GM12892 (cell line): ENCODE data around the gene CCDC80.

Experiments
- DNase-seq: peaks from one replicate; pipeline ENCODE4 v3.0.0; 2011; ENCODE audit not compliant: insufficient read length
- FAIRE-seq: peaks from 2 replicates; lab custom pipeline; 2011; peaks lifted over from hg19 to GRCh38; lab: Jason Lieb, UNC
- POLR2A ChIP-seq: IDR thresholded peaks from 2 replicates; pipeline ENCODE4 v1.6.1; 2011; ENCODE audit warnings: low read depth, low read length, control low read depth
- POLR2AphosphoS5 ChIP-seq: IDR thresholded peaks from 2 replicates; pipeline ENCODE4 v1.6.1; 2011; ENCODE audit warnings: low read depth, low read length, control low read depth
- TAF1 ChIP-seq: IDR thresholded peaks from 2 replicates; pipeline ENCODE4 v1.6.1; 2011; ENCODE audit warnings: low read depth, mild to moderate bottlenecking, control low read depth, low read length, borderline replicate concordance

CCDC80 gene

DNA sequence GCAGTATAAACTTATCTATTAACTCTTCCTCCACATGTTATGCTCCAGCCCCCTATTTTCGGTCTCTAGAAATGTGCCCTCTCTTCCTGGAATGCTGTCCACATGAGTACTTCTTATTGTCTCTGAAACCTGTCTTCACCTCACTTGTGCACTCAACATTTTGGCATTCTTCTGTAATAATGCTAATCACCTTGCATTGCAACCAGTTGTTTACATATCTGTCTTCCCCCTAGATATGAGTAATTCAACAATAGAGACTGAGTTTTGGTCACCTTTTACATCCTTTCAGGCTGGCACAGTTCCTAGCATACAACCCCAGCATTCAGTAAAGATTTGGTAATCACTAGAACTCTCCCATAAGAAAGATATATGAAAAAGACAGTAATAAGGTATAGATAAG is 17.2 kb downstream of the CCDC80 start:
- FAIRE-seq, result no peak

DNA sequence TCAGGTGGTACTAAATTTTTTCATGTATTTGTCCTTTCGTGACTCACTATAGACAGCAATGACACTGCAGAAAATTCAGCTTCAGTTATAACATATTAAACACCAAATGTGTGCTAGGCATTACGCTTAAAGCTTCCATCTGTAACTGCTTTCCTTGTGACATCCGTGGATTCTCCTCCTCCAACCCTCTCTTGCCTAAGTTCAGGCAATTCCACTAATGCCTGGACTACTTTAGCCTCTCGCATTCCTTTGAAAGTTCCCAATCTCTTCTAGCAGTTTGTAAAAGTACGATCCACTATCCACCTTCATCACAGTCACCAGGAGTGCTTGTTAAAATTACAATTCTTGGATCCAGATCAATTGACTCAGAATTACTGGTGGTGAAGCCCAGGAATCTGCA is 17.7 kb downstream of the CCDC80 start:
- DNase-seq (no peak), FAIRE-seq (no peak)
- TF ChIP-seq TAF1 (no peak), POLR2A (no peak), POLR2AphosphoS5 (no peak)

More for the DNA sequence above, 17.2 kb downstream of the CCDC80 start:
- TF ChIP-seq TAF1 (no peak), POLR2AphosphoS5 (no peak), POLR2A (no peak)
- no peak for DNase-seq

DNA sequence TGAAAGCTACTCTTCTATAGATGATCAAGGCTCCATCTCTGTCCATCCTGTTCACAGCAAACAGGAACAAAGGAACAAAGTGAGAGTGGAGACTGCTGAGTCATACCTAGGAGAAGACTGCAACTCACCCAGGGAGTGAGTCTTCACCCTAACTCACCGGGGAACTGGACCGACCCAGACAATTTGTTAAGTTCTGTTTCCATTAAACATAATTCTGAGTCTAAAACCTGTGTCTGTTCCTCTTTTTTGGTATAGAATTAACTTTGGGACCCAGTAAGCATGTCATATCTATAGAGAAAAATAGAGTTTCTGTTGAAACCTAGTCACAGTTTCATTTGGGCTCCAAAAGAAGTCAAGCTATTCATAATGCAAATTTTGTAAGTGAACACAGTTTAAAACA is 21.6 kb downstream of the CCDC80 start:
- FAIRE-seq (no peak), DNase-seq (no peak)
- TF ChIP-seq POLR2A (no peak), TAF1 (no peak), POLR2AphosphoS5 (no peak)

DNA sequence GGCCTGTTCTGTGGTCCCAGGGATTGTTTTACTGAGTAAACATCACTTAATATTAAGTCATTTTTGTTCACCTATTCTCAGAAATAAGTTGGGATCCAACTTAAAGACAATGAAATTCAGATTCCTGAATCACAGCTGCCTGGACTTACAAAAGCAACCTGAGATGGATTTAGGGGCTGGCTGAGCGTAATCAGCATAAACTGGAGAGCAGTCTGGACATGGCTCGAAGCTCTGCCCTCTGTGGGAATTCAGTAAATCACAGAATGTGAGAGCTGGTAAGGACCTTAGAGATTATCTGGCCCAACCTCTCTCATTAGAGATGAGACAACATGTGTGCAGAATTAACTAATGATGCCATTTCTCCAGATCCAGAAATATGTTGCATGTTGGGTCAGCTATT is 23.7 kb downstream of the CCDC80 start:
- FAIRE-seq (no peak), DNase-seq (no peak)
- TF ChIP-seq TAF1 (no peak), POLR2A (no peak), POLR2AphosphoS5 (no peak)

DNA sequence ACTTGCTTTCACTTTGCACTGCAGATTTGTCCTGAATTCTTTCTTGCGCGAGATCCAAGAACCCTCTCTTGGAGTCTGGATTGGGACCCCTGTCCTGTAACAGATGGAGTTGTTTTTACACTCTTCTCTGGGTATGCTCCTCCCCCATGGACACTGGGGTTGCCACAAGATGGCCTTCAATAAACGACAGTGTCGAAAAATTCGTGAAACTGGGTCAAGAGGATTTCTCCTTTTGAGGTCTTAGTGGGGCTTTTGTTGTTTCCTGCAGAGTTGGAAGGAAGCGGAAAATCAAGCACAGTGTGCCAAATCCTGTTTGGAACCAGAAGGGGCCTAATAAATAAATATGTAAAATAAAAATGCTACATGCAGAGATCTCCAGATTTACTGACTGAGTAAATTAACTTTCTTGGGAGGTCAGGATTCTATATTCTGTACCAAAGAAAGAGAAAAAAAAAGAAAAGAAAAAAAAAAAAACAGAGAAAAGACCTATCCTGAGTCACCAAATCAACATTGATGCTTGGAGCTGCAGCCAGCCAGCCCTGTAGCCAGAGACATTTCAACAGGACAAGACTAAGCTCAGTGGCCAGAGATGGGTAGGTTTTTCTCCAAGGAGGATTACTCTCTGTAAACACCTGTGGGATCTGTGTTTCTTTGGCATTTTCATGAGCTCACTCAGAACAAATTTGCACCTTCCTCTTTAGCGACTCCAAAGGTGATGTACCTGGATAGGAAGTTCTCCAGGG is 24.8 kb downstream of the CCDC80 start:
- no peak for TF ChIP-seq TAF1
- TF ChIP-seq POLR2AphosphoS5, result no peak
- TF ChIP-seq POLR2A, result no peak
- FAIRE-seq, result no peak
- DNase-seq, result no peak

DNA sequence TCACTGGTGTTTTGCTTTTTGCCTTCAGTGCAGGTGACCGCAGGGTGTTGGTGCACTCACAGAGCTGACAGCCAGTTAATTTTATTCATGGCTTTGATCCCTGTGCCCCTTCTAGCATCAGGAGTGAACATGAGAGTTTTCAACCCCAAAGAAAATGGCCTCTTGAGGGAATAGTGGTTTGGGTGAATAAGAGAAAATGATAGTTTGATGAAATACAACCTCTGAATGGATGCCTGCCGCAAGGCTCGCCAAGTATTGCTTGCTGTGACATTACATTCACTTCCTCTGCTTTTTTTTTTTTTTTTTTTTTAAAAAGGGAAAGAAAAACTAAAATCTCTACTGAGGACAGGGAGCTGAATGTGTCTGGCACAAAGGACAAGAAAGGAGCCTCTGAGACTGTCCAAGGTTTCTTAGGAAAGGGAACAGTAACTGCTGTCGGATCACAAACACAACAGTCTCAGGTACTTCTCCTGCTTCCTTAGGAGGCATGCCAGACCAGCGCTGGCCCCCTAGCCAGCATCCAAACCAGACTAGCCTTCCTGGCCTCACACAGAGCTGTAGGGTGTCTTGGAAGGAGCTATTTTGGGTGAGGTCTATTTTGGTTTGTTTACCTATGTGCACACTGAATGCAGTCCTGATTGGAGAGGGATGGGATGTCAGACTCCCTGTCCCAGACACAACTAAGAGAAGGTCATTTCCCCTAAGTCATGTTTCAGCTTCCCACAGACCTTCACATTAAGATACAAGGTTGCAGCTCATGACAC is 29.0 kb downstream of the CCDC80 start:
- DNase-seq (no peak), FAIRE-seq (no peak)
- TF ChIP-seq POLR2AphosphoS5, result no peak
- no peak for TF ChIP-seq POLR2A
- TF ChIP-seq TAF1, result no peak

DNA sequence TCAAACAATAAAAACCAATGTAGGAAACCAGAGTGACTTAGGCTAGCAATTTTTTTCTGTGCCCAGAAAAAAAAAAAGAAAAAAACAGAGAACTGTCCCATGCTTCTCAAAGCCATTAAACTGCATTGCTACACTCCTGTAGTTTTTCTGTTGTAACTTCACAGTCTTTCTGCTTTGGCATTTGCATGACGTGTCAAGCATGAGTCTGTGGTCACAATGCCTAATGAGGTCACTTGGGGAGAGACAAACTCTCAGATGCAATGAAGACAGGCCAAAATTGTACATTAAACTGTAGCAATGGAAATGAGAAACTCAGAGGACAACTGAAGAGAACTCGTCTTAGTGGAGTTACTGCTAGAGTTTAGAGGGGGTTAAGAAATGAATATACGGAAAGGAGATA is 30.8 kb downstream of the CCDC80 start:
- FAIRE-seq, result no peak
- no peak for TF ChIP-seq POLR2A
- TF ChIP-seq TAF1, result no peak
- TF ChIP-seq POLR2AphosphoS5, result no peak
- no peak for DNase-seq

DNA sequence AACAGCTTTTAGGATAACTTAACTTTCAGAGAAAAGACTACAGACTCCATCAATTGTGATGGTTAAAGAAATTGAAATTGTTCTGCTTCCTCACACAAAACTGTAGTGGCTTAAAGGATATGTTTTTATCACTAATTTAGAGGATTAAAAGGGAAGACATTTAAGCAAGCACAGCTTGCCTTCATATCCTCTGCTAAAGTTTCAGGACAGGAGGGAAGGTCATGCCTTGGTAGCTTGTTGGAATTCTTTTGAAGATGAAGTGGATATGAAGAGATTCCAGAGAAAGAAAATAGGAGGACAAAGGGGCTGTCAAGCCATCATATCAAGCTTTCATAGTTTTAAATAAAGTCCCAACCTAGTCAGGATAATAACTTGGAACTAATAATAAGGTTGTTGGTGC is 33.1 kb downstream of the CCDC80 start:
- DNase-seq (no peak), FAIRE-seq (no peak)
- TF ChIP-seq TAF1 (no peak), POLR2A (no peak), POLR2AphosphoS5 (no peak)

DNA sequence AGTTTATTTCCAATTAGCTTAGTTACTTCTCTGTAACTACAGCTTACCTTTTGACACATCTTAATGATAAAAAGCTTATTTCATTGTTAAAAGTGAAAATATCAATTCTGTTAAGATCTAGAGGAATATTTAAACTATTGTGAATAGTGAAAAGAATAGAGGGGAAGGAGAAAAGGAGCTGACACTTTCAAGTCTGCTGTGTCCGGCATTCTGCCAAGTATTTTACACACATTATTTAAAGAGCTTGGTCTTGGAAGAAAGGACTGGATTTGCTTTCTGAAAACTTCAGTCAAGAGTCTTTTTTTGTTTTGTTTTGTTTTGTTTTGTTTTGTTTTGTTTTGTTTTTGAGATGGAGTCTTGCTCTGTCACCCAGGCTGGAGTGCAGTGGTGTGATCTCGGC is 34.8 kb downstream of the CCDC80 start:
- TF ChIP-seq POLR2AphosphoS5 (no peak), POLR2A (no peak), TAF1 (no peak)

DNA sequence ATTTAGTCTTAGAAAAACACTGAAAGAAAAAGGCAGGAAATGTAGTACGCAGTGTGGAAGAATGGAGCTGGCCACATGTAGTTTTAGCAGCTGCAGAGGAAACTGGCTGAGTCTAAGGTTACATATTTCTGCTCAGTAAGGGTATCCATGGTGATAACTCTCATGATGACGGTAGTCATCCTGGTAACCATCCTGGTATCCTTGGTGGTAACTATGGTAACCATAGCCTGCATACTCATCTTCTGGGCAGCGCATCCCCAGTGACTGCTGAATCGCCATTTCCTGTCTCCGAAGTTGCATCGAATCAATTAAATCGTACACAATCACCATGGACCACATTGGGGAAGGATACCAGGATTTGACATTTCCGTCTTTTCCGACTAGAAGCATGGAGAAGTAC is 35.7 kb downstream of the CCDC80 start:
- no peak for TF ChIP-seq TAF1
- no peak for TF ChIP-seq POLR2AphosphoS5
- TF ChIP-seq POLR2A, result no peak
- DNase-seq, result no peak
- peak; percentile 9 for FAIRE-seq

More for the DNA sequence above, 34.8 kb downstream of the CCDC80 start:
- no peak for DNase-seq
- no peak for FAIRE-seq

DNA sequence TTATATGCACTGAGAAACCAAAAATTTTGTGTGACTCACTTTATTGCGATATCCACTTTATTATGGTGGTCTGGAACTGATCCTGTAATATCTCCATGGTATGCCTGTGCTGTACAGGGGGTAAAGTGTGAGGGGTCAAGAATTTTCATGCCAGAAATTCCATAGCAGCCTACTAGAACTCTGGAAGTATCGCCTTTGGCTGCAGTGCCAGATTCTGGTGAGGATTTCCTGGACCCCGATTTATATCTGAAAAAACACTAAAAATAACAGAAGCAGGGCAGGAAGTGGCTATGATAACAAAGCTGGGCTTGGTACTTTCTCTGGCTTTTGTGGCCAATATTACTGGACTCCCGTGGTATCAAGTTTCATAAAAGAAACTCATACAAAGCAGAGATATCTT is 36.4 kb downstream of the CCDC80 start:
- FAIRE-seq, result no peak
- no peak for TF ChIP-seq POLR2A
- TF ChIP-seq TAF1, result no peak
- TF ChIP-seq POLR2AphosphoS5, result no peak
- DNase-seq, result no peak
